B cell (primary cell): ENCODE measurements around the gene CUL5. TPM values are rescaled to one million over a fixed set of nuclear protein-coding genes. Genes with fewer than 3 reads are reported as not detected.

ENCODE experiments used
- ATAC-seq: fragments of 200-7000 bp; cut with Tn5 transposase; one replicate; pipeline ENCODE4 v1.10.0; 2021; ENCODE audit warnings: low read depth, mild to moderate bottlenecking, moderate number of reproducible peaks, moderate library complexity
- CTCF ChIA-PET: fragments of 350-600 bp; sonication (Branson Sonifier 250); formaldehyde crosslinking; loops from one replicate; lab custom pipeline; 2021; ENCODE audit warnings: antibody characterized with exemption, inconsistent platforms; lab: Charles Lee
- POLR2A ChIA-PET: fragments of 350-600 bp; sonication (Branson Sonifier 250); formaldehyde crosslinking; loops from one replicate; lab custom pipeline; 2021; ENCODE audit warnings: antibody characterized with exemption; lab: Charles Lee
- DNase-seq: peaks from one replicate; pipeline ENCODE4 v3.0.0; 2013
- H2AFZ ChIP-seq: 2 replicates; pipeline ENCODE4 v1.6.1; 2012; ENCODE audit warnings: mild to moderate bottlenecking, low read depth, low read length; ENCODE audit not compliant: insufficient read depth, poor library complexity, severe bottlenecking
- H3K27ac ChIP-seq, 2 donors: 1 replicate in 1 of 2; 2 replicates in 1 of 2; pipeline ENCODE4 v1.5.1; 2012 to 2013; ENCODE audit warnings: low read length in 2 of 2, mild to moderate bottlenecking in 2 of 2, moderate library complexity in 1 of 2
- H3K27me3 ChIP-seq, 4 experiments: fragments of 200-600 bp in 1 of 4; sonication (generic) in 1 of 4; replicated peaks in 1 of 4; 1 replicate in 2 of 4; 2 replicates in 2 of 4; pipeline versions ENCODE4 v1.6.1 to v1.7.0; 2013 to 2016; ENCODE audit warnings: low read length in 3 of 4, mild to moderate bottlenecking in 2 of 4, mixed read lengths in 1 of 4, moderate library complexity in 1 of 4; ENCODE audit not compliant: insufficient read depth in 4 of 4, control insufficient read depth in 3 of 4; ENCODE audit errors: control extremely low read depth in 1 of 4
- H3K36me3 ChIP-seq, 2 experiments: replicated peaks in 1 of 2; 1 replicate in 1 of 2; 2 replicates in 1 of 2; pipeline versions ENCODE4 v1.6.1 to v1.7.1; 2013; ENCODE audit warnings: low read length in 1 of 2; ENCODE audit not compliant: insufficient read depth in 2 of 2, control insufficient read depth in 1 of 2; ENCODE audit errors: control extremely low read depth in 1 of 2, extremely low read depth in 1 of 2
- H3K4me1 ChIP-seq, 2 donors: fragments of 200-600 bp in 1 of 2; sonication (generic) in 1 of 2; 1 replicate in 1 of 2; 2 replicates in 1 of 2; pipeline versions ENCODE4 v1.5.1 to v1.6.1; 2013 to 2017; ENCODE audit warnings: low read length in 2 of 2; ENCODE audit not compliant: control insufficient read depth in 2 of 2, insufficient read depth in 2 of 2
- H3K4me2 ChIP-seq: replicated peaks from 2 replicates; pipeline ENCODE3; 2012; ENCODE audit warnings: mild to moderate bottlenecking, low read depth, low read length; ENCODE audit not compliant: poor library complexity, severe bottlenecking
- H3K4me3 ChIP-seq, 5 experiments: fragments of 200-600 bp in 1 of 5; sonication (generic) in 1 of 5; 1 replicate in 3 of 5; 2 replicates in 2 of 5; pipeline versions ENCODE4 v1.5.1 to v1.7.0; 2011 to 2016; ENCODE audit warnings: low read length in 4 of 5, mild to moderate bottlenecking in 4 of 5, low read depth in 2 of 5, control low read depth in 1 of 5, moderate library complexity in 1 of 5; ENCODE audit not compliant: insufficient read depth in 1 of 5; ENCODE audit errors: control extremely low read depth in 1 of 5, extremely low read depth in 1 of 5
- H3K79me2 ChIP-seq: fragments of 200-600 bp; sonication (generic); one replicate; pipeline ENCODE4 v1.6.0; 2016; ENCODE audit warnings: low read length; ENCODE audit not compliant: control insufficient read depth, insufficient read depth
- H3K9ac ChIP-seq: fragments of 200-600 bp; sonication (generic); 2 replicates; pipeline ENCODE4 v1.6.1; 2017; ENCODE audit warnings: mild to moderate bottlenecking, low read length, moderate library complexity
- H3K9me3 ChIP-seq, 3 donors: one replicate each; pipeline versions ENCODE4 v1.6.1 to v1.7.1; 2013; ENCODE audit warnings: low read length in 2 of 3; ENCODE audit not compliant: control insufficient read depth in 2 of 3, insufficient read depth in 1 of 3; ENCODE audit errors: control extremely low read depth in 1 of 3
- H4K20me1 ChIP-seq: 2 replicates; pipeline ENCODE4 v1.6.0; 2012; ENCODE audit warnings: mild to moderate bottlenecking, low read length; ENCODE audit not compliant: insufficient read depth, control insufficient read depth, poor library complexity, severe bottlenecking
- H3K27ac Mint-ChIP-seq: one replicate; pipeline ENCODE4 v1.8.0; 2021; ENCODE audit warnings: mixed read lengths
- H3K27me3 Mint-ChIP-seq: one replicate; pipeline ENCODE4 v1.8.0; 2021; ENCODE audit warnings: mixed read lengths
- H3K4me1 Mint-ChIP-seq: one replicate; pipeline ENCODE4 v1.8.0; 2021; ENCODE audit warnings: mixed read lengths
- H3K4me3 Mint-ChIP-seq: one replicate; pipeline ENCODE4 v1.8.0; 2021; ENCODE audit warnings: mixed read lengths
- H3K9me3 Mint-ChIP-seq: one replicate; pipeline ENCODE4 v1.8.0; 2022; ENCODE audit warnings: mixed read lengths; ENCODE audit not compliant: insufficient read depth
- EZH2 ChIP-seq: IDR thresholded peaks from 2 replicates; pipeline ENCODE4 v1.6.1; 2012; ENCODE audit warnings: borderline replicate concordance, low read depth, mild to moderate bottlenecking, moderate library complexity, low read length; ENCODE audit not compliant: insufficient read depth, poor library complexity, severe bottlenecking
- WGBS: methylation state at CpG from one replicate; pipeline ENCODE4 v1.1.5; 2013; ENCODE audit warnings: missing lambda C conversion rate; ENCODE audit not compliant: insufficient coverage; 5-methylcytosine and 5-hydroxymethylcytosine counted together
- intact Hi-C: fragments of 100-400 bp; cut with micrococcal nuclease; formaldehyde crosslinking; loops from one replicate; pipeline ENCODE4 v1.10.0; 2022
- polyA minus RNA-seq: library from RNA; depleted of rRNA, polyadenylated mRNA; stranded (reverse); fragments of >200 nt; gene quantifications from 2 replicates; pipeline ENCODE4 v1.2.3, GENCODE V29; 2012
- polyA plus RNA-seq: library from polyadenylated mRNA; depleted of rRNA; stranded (reverse); fragments of >200 nt; gene quantifications from 2 replicates; pipeline ENCODE4 v1.2.3, GENCODE V29; 2012
- total RNA-seq, 2 donors: library from RNA; stranded (reverse); fragments of 120-200 nt in 1 of 2; gene quantifications; 1 replicate in 1 of 2; 2 replicates in 1 of 2; pipeline versions ENCODE4 v1.2.3 to v1.2.4, GENCODE V29; 2013 to 2022
- TF ChIP-seq, protein P1 (sequence below): fragments of 200-600 bp; IDR thresholded peaks from one replicate; pipeline ENCODE4 v1.8.0; 2022; ENCODE audit warnings: antibody characterized with exemption, mild to moderate bottlenecking

The CUL5 gene
- total RNA-seq (44.1 and 47.0 TPM in 2 replicates), polyA plus RNA-seq (29.4 and 44.3 TPM in 2 replicates), polyA minus RNA-seq (30.1 and 45.7 TPM in 2 replicates)
- total RNA-seq (2013): 34.4 TPM

DNA sequence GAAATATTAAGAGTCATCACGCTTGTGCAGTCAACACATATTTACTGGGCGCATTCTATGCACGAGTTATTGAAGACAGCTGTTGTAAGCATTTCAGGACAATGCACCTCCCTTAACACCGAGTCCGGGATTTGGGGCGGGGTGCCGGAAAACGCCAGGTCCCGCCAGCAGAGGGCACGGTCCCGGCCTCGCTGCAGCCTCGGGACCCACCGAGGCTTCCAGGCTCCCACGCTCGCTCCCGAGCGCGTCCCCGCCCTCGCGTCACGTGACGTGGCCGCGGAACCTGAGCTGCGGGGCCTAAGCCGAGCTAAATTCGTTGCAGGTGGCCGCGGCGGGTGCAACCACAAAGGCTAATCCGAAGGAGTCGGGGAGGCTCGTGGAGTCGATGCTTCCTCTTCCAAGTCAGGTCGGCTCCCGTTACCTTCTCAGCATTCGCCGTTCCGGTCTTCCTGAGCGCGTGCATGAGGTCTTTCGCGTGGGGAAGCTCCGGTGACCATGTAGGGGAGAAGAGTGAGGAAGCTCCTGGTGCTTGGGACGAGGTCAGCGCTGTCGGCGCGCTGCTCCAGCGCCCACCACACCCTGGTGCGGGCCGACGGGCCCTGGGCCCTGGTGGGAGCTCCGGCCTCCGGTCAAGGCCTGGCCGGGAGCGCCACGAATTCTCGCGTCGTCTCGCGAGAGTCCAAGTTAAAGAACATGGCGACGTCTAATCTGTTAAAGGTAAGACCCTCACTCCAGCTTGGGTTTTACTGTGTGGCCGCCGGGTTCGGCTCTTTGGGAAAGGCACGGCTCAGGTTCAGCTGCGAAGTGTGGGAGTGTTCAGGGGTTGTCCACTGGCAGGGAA is at the start of gene CUL5:
Gene CUL5 (plus strand): TSS at position 243 of the 841 bp plus-strand sequence. CDS start 451 bp downstream, at position 694.
- peaks cover 26% of the 10 kb centered on the region for H3K4me1 Mint-ChIP-seq
- peaks cover 14% of the 10 kb centered on the region for H4K20me1 ChIP-seq
- H3K9ac ChIP-seq: peak within 1 kb of the TSS; percentile 100
- no peaks in the 10 kb centered on the region for H3K36me3 ChIP-seq
- peak; percentile 91 for ATAC-seq
- peak within 1 kb of the TSS; percentile 79 to 100 (median 99) for H3K4me3 ChIP-seq
- peaks cover 18 to 20% of the 10 kb centered on the region in 2 donors for H3K4me1 ChIP-seq
- H3K27ac ChIP-seq: peak within 1 kb of the TSS; percentile 95 to 97
- H3K27me3 Mint-ChIP-seq: no peaks in the 10 kb centered on the region
- ChIA-PET POLR2A (interaction anchor here (0.7 to 1.0 kb wide), 3 partner anchors 12 to 656 kb away, joined by 3 to 4 read pairs (median 3); partner anchors contain the start of gene DDX10), CTCF (interaction anchor here (0.8 to 2.3 kb wide), 16 partner anchors 9 to 642 kb away, joined by 3 to 10 read pairs (median 4); partner anchors contain the start of genes ACAT1, ATM and NPAT)
- no peak for TF ChIP-seq EZH2
- TF ChIP-seq, protein P1, sequence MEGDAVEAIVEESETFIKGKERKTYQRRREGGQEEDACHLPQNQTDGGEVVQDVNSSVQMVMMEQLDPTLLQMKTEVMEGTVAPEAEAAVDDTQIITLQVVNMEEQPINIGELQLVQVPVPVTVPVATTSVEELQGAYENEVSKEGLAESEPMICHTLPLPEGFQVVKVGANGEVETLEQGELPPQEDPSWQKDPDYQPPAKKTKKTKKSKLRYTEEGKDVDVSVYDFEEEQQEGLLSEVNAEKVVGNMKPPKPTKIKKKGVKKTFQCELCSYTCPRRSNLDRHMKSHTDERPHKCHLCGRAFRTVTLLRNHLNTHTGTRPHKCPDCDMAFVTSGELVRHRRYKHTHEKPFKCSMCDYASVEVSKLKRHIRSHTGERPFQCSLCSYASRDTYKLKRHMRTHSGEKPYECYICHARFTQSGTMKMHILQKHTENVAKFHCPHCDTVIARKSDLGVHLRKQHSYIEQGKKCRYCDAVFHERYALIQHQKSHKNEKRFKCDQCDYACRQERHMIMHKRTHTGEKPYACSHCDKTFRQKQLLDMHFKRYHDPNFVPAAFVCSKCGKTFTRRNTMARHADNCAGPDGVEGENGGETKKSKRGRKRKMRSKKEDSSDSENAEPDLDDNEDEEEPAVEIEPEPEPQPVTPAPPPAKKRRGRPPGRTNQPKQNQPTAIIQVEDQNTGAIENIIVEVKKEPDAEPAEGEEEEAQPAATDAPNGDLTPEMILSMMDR: peak; percentile 80
- peak within 1 kb of the TSS; percentile 84 for H3K4me2 ChIP-seq
- H3K4me3 Mint-ChIP-seq: peak within 1 kb of the TSS; percentile 99
- peaks cover 52% of the 10 kb centered on the region for H3K79me2 ChIP-seq
- peak within 1 kb of the TSS; percentile 99 for H2AFZ ChIP-seq
- intact Hi-C loops: loop anchor here (1.0 to 5.0 kb wide), 9 partner anchors 81 to 1987 kb away; partner anchors contain the start of genes ACAT1, ALKBH8, ATM and C11orf65
- H3K9me3 Mint-ChIP-seq: no peaks in the 10 kb centered on the region
- DNase-seq: peak; percentile 95
- H3K27me3 ChIP-seq: no peaks in the 10 kb centered on the region
- peak within 1 kb of the TSS; percentile 98 for H3K27ac Mint-ChIP-seq
- 1% methylated on average over 69 of the region's 72 CpGs for WGBS
- H3K9me3 ChIP-seq: no peaks in the 10 kb centered on the region

DNA sequence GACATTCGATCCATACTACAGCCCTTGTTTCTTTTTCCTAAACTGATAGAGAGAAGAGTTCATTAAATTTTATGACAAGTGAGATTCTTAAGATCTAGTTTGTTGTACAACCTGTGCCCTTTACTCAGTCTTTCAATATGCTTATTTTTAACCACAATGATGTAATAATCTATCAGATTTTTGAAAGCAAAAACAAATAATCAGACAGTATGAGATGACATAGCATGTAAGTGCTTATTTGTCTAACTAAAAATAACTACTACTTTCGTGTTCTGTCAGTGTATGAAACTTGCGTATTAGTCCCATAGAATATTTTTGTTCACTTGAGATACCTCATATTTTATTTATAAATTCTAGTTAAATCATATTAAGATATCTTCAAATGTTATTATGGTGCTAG is 47.2 kb upstream of the CUL5 start:
- TF ChIP-seq, protein P1: no peak
- no peak for TF ChIP-seq EZH2
- Histone ChIP-seq H3K27ac (no peak overlapping the region), H3K36me3 (no peaks in the 10 kb centered on the region), H3K79me2 (no peaks in the 10 kb centered on the region), H3K4me3 (no peak overlapping the region), H2AFZ (no peak overlapping the region), H4K20me1 (no peaks in the 10 kb centered on the region), H3K4me2 (no peak overlapping the region), H3K4me1 (no peaks in the 10 kb centered on the region), H3K27me3 (no peaks in the 10 kb centered on the region), H3K9ac (no peak overlapping the region), H3K9me3 (no peaks in the 10 kb centered on the region)
- DNase-seq (no peak), ATAC-seq (no peak)
- Mint-ChIP-seq H3K4me1 (peaks cover 2% of the 10 kb centered on the region), H3K27ac (no peak overlapping the region), H3K27me3 (no peaks in the 10 kb centered on the region), H3K9me3 (no peaks in the 10 kb centered on the region), H3K4me3 (no peak overlapping the region)
- intact Hi-C loops: no loop called here
- ChIA-PET CTCF (no interaction called here), POLR2A (no interaction called here)
- no CpG with 5 or more reads among the region's 3 CpGs for WGBS
